Central memory CD8-positive, alpha-beta T cell (primary cell): ENCODE data around the gene MSANTD1.
A peak's percentile ranks its signal among the peaks of the same experiment; 100 is the strongest.

Experiments
- ATAC-seq: fragments of 150-1000 bp; cut with Tn5 transposase; replicated peaks from 2 replicates; pipeline ENCODE4 v1.10.0; 2022; ENCODE audit warnings: mild to moderate bottlenecking, moderate FRiP score, moderate number of reproducible peaks; ENCODE audit not compliant: poor library complexity, severe bottlenecking; ENCODE audit errors: extremely low read depth
- DNase-seq, 2 donors: peaks; one replicate each; pipeline ENCODE4 v3.0.0; 2021; ENCODE audit warnings: low spot score in 2 of 2
- H3K27ac Mint-ChIP-seq: one replicate; pipeline ENCODE4 v1.8.0; 2022; ENCODE audit warnings: low read depth, mild to moderate bottlenecking, moderate library complexity, mixed read lengths
- H3K27me3 Mint-ChIP-seq: one replicate; pipeline ENCODE4 v1.8.0; 2022; ENCODE audit warnings: mixed read lengths
- H3K36me3 Mint-ChIP-seq: one replicate; pipeline ENCODE4 v1.8.0; 2022; ENCODE audit warnings: mild to moderate bottlenecking, moderate library complexity, mixed read lengths; ENCODE audit not compliant: insufficient read depth
- H3K4me1 Mint-ChIP-seq: one replicate; pipeline ENCODE4 v1.8.0; 2022; ENCODE audit warnings: mixed read lengths
- H3K4me3 Mint-ChIP-seq: one replicate; pipeline ENCODE4 v1.8.0; 2022; ENCODE audit warnings: mild to moderate bottlenecking, moderate library complexity, mixed read lengths
- H3K9me3 Mint-ChIP-seq: one replicate; pipeline ENCODE4 v1.8.0; 2022; ENCODE audit warnings: mixed read lengths

Gene MSANTD1

DNA sequence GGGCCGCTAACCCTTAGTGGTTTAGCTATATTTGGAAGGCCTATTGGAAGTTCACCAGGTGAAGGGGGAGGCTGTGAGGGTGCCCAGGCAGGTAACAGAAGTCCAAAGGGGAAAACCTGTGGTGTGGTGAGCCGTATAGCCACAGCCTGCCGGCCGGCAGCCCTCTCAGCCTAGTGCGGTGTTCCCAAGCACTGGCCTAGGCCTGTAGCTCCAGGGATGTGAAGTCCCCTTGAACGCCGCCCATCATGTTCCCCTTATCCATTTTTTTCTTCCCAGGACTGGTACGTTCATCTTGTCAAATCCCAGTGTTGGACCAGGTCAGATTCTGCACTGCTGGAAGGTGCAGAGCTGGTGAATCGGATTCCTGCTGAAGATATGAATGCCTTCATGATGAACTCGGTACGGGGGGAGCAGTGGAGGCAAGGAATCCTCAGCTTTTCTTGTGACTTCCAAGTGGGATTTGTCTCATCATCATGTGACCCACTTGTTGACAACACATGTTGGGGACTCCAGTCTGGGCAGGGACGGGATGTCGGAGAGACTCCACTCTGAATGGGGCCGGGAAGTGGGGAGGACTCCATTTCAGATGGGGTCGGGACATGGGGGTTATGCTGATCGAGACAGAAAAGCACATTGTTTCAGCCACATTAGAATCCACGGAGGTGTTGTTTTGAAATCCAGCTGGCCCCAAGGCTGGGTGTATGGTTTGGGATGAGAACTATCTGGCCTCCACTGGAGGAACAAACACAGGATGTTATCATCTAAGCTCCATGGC is 39.2 kb upstream of the MSANTD1 start:
- Mint-ChIP-seq H3K9me3 (no peaks in the 10 kb centered on the region), H3K4me1 (no peaks in the 10 kb centered on the region), H3K4me3 (no peak overlapping the region), H3K27ac (no peak overlapping the region), H3K27me3 (no peaks in the 10 kb centered on the region), H3K36me3 (peaks cover 59% of the 10 kb centered on the region)
- ATAC-seq (no peak), DNase-seq (no peak)

GRCh38 chr4:3210467-3210866 is 38.5 kb upstream of the MSANTD1 start:
- ATAC-seq = no peak
- H3K36me3 Mint-ChIP-seq = peaks cover 63% of the 10 kb centered on the region
- H3K9me3 Mint-ChIP-seq = no peaks in the 10 kb centered on the region
- no peaks in the 10 kb centered on the region for H3K27me3 Mint-ChIP-seq
- DNase-seq = no peak
- no peak overlapping the region for H3K4me3 Mint-ChIP-seq
- H3K4me1 Mint-ChIP-seq = no peaks in the 10 kb centered on the region
- H3K27ac Mint-ChIP-seq = no peak overlapping the region

GRCh38 chr4:3211866-3212265 is 37.1 kb upstream of the MSANTD1 start:
- H3K27ac Mint-ChIP-seq = no peak overlapping the region
- no peaks in the 10 kb centered on the region for H3K27me3 Mint-ChIP-seq
- H3K9me3 Mint-ChIP-seq = no peaks in the 10 kb centered on the region
- ATAC-seq = no peak
- H3K4me3 Mint-ChIP-seq = no peak overlapping the region
- H3K4me1 Mint-ChIP-seq = no peaks in the 10 kb centered on the region
- peaks cover 69% of the 10 kb centered on the region for H3K36me3 Mint-ChIP-seq
- no peak for DNase-seq

DNA sequence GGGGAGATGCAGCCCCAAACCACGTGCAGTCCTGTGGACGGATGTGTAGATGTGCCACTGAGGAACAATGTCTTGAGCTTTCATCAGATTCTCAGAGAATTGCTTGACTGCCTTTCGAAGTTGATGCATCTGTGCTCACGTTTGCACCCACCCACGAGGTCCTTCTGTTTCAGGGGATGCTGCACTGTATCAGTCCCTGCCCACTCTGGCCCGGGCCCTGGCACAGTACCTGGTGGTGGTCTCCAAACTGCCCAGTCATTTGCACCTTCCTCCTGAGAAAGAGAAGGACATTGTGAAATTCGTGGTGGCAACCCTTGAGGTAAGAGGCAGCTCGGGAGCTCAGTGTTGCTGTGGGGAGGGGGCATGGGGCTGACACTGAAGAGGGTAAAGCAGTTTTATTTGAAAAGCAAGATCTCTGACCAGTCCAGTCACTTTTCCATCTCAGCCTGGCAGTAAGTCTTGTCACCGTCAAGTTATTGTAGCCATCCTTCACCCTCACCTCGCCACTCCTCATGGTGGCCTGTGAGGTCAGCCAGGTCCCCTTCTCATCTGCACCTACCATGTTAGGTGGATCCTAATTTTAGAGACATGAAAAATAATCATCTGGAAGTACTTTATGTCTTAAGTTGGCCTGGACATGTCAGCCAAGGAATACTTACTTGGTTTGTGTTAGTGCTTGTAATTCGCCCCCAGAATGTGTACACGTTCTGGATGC is 36.4 kb upstream of the MSANTD1 start:
- Mint-ChIP-seq H3K27me3 (no peaks in the 10 kb centered on the region), H3K36me3 (peaks cover 64% of the 10 kb centered on the region), H3K27ac (no peak overlapping the region), H3K4me3 (no peak overlapping the region), H3K9me3 (no peaks in the 10 kb centered on the region), H3K4me1 (no peaks in the 10 kb centered on the region)
- ATAC-seq (no peak), DNase-seq (no peak)

GRCh38 chr4:3213106-3213425 is 35.9 kb upstream of the MSANTD1 start:
- H3K27me3 Mint-ChIP-seq = no peaks in the 10 kb centered on the region
- ATAC-seq (no peak), DNase-seq (no peak)
- peaks cover 60% of the 10 kb centered on the region for H3K36me3 Mint-ChIP-seq
- H3K4me1 Mint-ChIP-seq = no peaks in the 10 kb centered on the region
- no peak overlapping the region for H3K4me3 Mint-ChIP-seq
- no peaks in the 10 kb centered on the region for H3K9me3 Mint-ChIP-seq
- no peak overlapping the region for H3K27ac Mint-ChIP-seq

GRCh38 chr4:3213661-3214250 is 35.2 kb upstream of the MSANTD1 start:
- DNase-seq (no peak), ATAC-seq (no peak)
- Mint-ChIP-seq H3K4me1 (peaks cover 4% of the 10 kb centered on the region), H3K9me3 (no peaks in the 10 kb centered on the region), H3K36me3 (peaks cover 55% of the 10 kb centered on the region), H3K4me3 (no peak overlapping the region), H3K27ac (no peak overlapping the region), H3K27me3 (no peaks in the 10 kb centered on the region)

DNA sequence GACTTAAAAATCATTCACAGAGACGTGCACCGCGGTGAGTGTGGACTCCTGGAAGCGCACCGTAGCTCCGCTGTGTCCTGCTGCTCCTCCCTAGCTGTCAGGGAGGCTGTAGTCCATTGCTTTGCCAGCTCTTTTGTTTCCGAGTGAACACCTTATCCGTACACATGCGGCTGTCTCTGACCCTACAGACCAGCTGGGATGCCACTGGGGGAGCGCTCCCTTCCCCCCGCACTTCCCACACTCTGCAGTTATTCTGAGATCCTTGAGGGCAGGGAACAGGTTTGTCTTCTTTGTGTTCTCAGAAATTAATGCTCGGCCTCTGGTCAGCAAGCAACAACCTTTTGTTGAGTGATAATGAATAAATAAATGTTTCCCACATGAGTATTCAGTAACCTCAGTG is 33.7 kb upstream of the MSANTD1 start:
- no peak overlapping the region for H3K4me3 Mint-ChIP-seq
- no peak for DNase-seq
- no peak for ATAC-seq
- H3K27me3 Mint-ChIP-seq = no peaks in the 10 kb centered on the region
- no peak overlapping the region for H3K27ac Mint-ChIP-seq
- no peaks in the 10 kb centered on the region for H3K9me3 Mint-ChIP-seq
- peaks cover 19% of the 10 kb centered on the region for H3K4me1 Mint-ChIP-seq
- H3K36me3 Mint-ChIP-seq = peaks cover 48% of the 10 kb centered on the region

DNA sequence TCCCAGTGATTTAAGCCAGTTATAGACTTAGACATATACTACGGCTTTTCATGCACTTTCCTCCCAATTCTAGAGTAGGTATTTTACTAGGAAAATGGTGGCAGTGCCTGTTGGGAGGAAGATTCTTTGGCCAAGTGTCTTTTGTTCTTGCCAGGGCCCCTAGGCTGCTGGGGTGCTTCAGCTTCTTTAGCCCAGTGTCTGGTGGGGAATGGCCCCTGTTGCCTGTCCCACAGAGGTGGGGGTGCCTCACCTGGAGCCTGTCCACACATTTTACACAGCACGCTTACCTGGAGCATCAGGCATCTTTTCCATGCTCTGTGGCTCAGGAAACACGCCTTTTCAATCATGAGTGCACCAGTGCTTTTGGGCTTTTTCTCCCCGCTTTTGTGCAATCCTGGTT is 33.2 kb upstream of the MSANTD1 start:
- H3K9me3 Mint-ChIP-seq = no peaks in the 10 kb centered on the region
- no peak for DNase-seq
- H3K4me3 Mint-ChIP-seq = no peak overlapping the region
- no peaks in the 10 kb centered on the region for H3K27me3 Mint-ChIP-seq
- no peak overlapping the region for H3K27ac Mint-ChIP-seq
- H3K36me3 Mint-ChIP-seq = peaks cover 43% of the 10 kb centered on the region
- ATAC-seq = no peak
- peaks cover 19% of the 10 kb centered on the region for H3K4me1 Mint-ChIP-seq

- H3K4me1 Mint-ChIP-seq = peaks cover 27% of the 10 kb centered on the region
Observed at GRCh38 chr4:3217266-3217665, 31.7 kb upstream of the MSANTD1 start.

DNA sequence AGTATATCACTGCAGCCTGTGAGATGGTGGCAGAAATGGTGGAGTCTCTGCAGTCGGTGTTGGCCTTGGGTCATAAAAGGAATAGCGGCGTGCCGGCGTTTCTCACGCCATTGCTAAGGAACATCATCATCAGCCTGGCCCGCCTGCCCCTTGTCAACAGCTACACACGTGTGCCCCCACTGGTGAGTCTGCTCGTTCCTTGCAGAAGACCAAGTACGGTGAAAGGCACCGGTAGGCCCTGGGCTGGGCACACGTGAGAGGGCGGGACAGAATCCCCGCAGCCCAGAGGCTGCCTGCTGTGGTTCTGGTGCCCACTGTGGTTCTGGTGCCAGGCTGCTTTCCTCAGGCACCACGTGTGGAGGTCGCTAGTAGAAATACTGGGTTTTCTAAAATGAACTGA is 31.2 kb upstream of the MSANTD1 start:
- Mint-ChIP-seq H3K4me1 (peaks cover 27% of the 10 kb centered on the region), H3K4me3 (no peak overlapping the region), H3K27ac (no peak overlapping the region), H3K9me3 (no peaks in the 10 kb centered on the region), H3K36me3 (peaks cover 41% of the 10 kb centered on the region), H3K27me3 (no peaks in the 10 kb centered on the region)
- no peak for DNase-seq
- ATAC-seq = no peak

More at GRCh38 chr4:3217266-3217665, 31.7 kb upstream of the MSANTD1 start:
- Mint-ChIP-seq H3K27me3 (no peaks in the 10 kb centered on the region), H3K27ac (no peak overlapping the region), H3K36me3 (peaks cover 42% of the 10 kb centered on the region), H3K4me3 (no peak overlapping the region), H3K9me3 (no peaks in the 10 kb centered on the region)
- DNase-seq = no peak
- no peak for ATAC-seq

DNA sequence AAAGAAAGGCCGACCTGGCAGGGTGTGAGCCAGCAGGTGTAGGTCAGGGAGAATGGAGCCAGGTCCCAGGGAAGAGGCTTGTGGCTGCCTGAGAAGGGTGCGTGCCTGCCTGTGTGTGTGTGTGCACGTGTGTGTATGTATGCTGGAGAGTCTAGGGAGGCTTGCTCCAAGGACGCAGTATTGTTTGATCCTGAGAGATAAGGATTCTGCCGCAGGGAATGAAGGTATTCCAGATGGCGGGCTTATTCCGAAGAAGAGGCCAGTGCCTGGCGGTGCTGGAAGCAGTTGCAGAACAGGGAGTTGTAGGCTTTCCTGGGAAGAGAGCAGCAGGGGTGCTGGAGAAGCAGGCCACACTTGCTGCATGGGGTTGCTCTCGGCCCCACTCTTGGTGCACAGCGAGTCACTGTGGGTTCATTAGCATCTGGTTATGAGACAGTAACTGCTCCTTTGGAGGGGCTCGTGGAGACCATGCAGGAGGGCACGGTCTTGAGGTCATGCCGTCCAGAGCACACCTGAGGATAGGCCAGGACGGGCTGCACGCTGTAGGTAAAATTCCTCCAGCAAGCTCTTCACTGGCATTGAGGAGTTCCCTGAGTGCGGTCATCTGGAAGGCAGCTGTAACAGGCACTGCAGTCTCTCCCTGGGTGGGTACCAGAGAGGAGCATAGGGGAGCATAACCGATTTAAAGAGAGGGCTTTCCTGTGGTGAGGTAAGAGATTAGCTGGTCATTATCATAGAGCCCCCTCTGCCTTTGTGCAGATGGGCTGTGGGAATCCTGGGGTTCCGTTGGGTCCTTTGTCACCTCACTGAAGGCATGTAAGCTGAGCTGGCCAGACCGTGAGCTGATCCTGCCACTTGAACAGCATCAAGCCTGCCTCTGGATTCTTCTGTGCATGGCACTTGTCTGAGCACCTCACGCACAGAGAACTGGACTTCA is 29.9 kb upstream of the MSANTD1 start:
- H3K27me3 Mint-ChIP-seq = no peaks in the 10 kb centered on the region
- H3K27ac Mint-ChIP-seq = peak overlapping the region; percentile 58
- no peak for ATAC-seq
- no peak overlapping the region for H3K4me3 Mint-ChIP-seq
- H3K4me1 Mint-ChIP-seq = peaks cover 27% of the 10 kb centered on the region
- peaks cover 40% of the 10 kb centered on the region for H3K36me3 Mint-ChIP-seq
- H3K9me3 Mint-ChIP-seq = no peaks in the 10 kb centered on the region
- no peak for DNase-seq

GRCh38 chr4:3219761-3220475 is 29.0 kb upstream of the MSANTD1 start:
- Mint-ChIP-seq H3K36me3 (peaks cover 44% of the 10 kb centered on the region), H3K4me1 (peaks cover 27% of the 10 kb centered on the region), H3K27me3 (no peaks in the 10 kb centered on the region), H3K4me3 (no peak overlapping the region), H3K9me3 (no peaks in the 10 kb centered on the region), H3K27ac (peak overlapping the region; percentile 75)
- DNase-seq = no peak
- no peak for ATAC-seq
